ENCODE data around the gene GDE1.

GDE1 gene

DNA sequence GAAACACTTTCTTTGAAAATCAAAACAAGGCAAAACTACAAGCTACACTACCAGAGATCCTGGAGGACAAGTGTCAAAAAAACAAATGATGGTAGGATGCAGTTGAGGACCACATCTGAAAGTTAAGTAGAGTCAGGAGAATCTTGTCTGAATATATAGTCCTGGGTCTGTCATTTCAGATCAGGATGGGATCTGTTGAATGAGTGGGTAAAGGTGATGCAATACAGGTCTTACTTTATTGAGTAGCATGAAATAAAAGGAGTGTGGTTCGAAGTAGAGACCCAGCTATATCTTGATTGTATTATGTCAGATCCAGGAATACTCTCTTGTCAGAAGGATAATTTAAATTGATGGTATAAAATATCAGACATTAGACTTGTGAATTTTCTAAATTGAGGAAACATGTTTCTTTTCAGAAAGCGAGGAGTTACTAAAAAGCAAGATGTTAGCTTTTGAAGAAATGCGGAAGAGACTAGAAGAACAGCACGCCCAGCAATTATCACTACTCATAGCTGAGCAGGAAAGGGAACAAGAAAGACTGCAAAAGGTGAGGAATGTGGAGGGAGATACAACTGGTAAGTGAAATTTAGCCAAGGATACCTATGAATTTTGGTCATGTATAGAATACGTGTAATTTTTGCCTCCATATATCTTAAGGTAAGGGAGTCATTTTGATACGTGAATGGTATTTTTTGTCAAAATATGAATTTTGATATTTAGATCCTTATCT lies 18.5 kb upstream of the GDE1 start:
- H3K9me3 Mint-ChIP-seq = peaks cover 9% of the 10 kb centered on the region
- H3K4me3 Mint-ChIP-seq = no peak overlapping the region
- H3K27ac Mint-ChIP-seq = no peak overlapping the region
- H3K27me3 Mint-ChIP-seq (ENCODE audit: low read depth) = no peaks in the 10 kb centered on the region
- H3K4me1 Mint-ChIP-seq (ENCODE audit: low read depth) = peaks cover 11% of the 10 kb centered on the region
- no peak for DNase-seq (ENCODE audit: low spot score)
- peaks cover 66% of the 10 kb centered on the region for H3K36me3 Mint-ChIP-seq (ENCODE audit: low read depth)

DNA sequence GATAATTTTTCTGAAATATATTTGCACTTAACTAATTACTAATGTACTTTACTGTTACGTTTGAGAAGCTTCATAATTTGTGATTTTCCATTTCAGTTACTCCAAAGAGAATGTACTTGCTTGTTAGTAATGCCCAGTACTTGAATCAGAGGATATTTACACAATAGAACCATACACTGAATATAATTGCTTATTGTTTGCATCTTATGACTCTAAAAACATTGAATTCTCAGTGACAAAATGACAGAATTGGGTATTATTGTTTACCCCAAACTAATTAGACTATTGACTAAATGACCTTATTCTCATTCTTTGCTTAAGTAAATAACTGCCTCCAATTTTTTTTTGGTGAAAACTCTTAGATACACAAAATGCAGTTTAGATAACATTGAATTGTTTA lies 10.7 kb upstream of the GDE1 start:
- no peak overlapping the region for H3K4me3 Mint-ChIP-seq
- no peak overlapping the region for H3K27ac Mint-ChIP-seq
- H3K36me3 Mint-ChIP-seq (ENCODE audit: low read depth) = peaks cover 47% of the 10 kb centered on the region
- H3K27me3 Mint-ChIP-seq (ENCODE audit: low read depth) = no peaks in the 10 kb centered on the region
- no peaks in the 10 kb centered on the region for H3K9me3 Mint-ChIP-seq
- H3K4me1 Mint-ChIP-seq (ENCODE audit: low read depth) = peaks cover 9% of the 10 kb centered on the region
- DNase-seq (ENCODE audit: low spot score) = no peak

GRCh38 chr16:19528666-19529065 lies 6.8 kb upstream of the GDE1 start:
- Mint-ChIP-seq H3K9me3 (no peaks in the 10 kb centered on the region), H3K36me3 (ENCODE audit: low read depth) (peaks cover 39% of the 10 kb centered on the region), H3K4me1 (ENCODE audit: low read depth) (peaks cover 26% of the 10 kb centered on the region)

DNA sequence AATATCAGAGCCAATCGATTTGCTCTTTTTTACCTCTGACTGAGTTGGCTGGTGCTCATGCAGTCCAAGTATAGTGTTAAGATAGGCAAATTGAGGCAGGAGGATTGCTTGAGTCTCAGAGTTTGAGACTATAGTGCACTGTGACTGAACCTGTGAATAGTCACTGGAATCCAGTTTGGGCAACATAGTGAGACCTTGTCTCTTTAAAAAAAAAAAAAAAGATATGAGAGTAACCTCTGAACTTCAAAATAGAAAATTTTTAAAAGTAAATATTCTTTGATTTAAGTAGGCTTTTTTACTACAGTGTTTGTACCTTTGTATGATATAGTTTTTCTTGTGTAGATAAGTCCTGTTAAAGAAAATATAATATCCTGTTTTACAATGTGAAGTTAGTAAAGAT lies 5.3 kb upstream of the GDE1 start:
- Mint-ChIP-seq H3K4me1 (ENCODE audit: low read depth) (peaks cover 25% of the 10 kb centered on the region), H3K4me3 (no peak overlapping the region), H3K36me3 (ENCODE audit: low read depth) (peaks cover 29% of the 10 kb centered on the region), H3K27ac (no peak overlapping the region), H3K27me3 (ENCODE audit: low read depth) (no peaks in the 10 kb centered on the region), H3K9me3 (no peaks in the 10 kb centered on the region)
- DNase-seq (ENCODE audit: low spot score) = no peak

More at GRCh38 chr16:19528666-19529065, 6.8 kb upstream of the GDE1 start:
- no peak overlapping the region for H3K4me3 Mint-ChIP-seq
- no peak overlapping the region for H3K27ac Mint-ChIP-seq
- DNase-seq (ENCODE audit: low spot score) = no peak
- no peaks in the 10 kb centered on the region for H3K27me3 Mint-ChIP-seq (ENCODE audit: low read depth)

- H3K36me3 Mint-ChIP-seq (ENCODE audit: low read depth) = peaks cover 24% of the 10 kb centered on the region
- H3K27ac Mint-ChIP-seq = peak overlapping the region; percentile 88
- H3K4me1 Mint-ChIP-seq (ENCODE audit: low read depth) = peaks cover 36% of the 10 kb centered on the region
- H3K4me3 Mint-ChIP-seq = peak overlapping the region; percentile 91
- H3K27me3 Mint-ChIP-seq (ENCODE audit: low read depth) = no peaks in the 10 kb centered on the region
- no peaks in the 10 kb centered on the region for H3K9me3 Mint-ChIP-seq
- no peak for DNase-seq (ENCODE audit: low spot score)
Observed at GRCh38 chr16:19525385-19525723, 3.5 kb upstream of the GDE1 start.

DNA sequence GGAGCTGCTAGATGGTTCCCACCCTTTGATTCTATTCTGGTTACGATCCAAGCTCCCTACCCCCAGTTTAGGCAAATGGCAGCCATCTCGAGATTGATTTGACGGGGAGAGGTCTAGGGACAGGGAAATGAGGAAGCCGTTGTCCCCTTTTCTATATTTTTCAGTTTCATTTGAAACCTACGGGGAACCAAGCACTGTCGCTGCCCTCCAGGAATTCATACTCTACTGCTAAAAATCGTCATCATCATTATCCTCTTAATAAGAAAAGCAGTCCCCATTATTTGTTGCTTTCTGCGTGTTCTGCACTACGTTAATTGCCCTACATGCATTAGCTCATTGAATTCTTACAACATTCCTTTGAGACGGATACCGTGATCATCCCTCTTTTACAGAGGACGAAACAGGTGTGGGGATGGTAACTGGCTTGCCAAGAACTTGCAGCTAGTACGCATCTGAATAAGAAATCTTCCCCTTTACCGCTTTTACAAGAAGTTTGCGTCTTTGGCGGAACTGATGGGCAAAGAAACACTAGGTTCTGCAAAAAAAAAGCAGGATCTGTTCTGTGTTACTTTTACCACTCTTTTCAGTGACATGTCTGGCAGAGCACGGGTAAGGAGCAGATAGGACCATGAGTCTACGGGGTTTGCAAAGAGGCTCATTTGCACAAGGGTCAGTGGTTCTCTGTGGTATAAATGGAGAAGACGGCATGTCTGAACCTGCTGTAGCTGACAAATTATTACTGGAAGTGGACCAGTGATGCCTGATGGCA lies 2.9 kb upstream of the GDE1 start:
- peaks cover 39% of the 10 kb centered on the region for H3K4me1 Mint-ChIP-seq (ENCODE audit: low read depth)
- H3K27me3 Mint-ChIP-seq (ENCODE audit: low read depth) = no peaks in the 10 kb centered on the region
- peak overlapping the region; percentile 91 for H3K4me3 Mint-ChIP-seq
- H3K9me3 Mint-ChIP-seq = no peaks in the 10 kb centered on the region
- peaks cover 20% of the 10 kb centered on the region for H3K36me3 Mint-ChIP-seq (ENCODE audit: low read depth)
- peak overlapping the region; percentile 88 for H3K27ac Mint-ChIP-seq
- peak; percentile 12 for DNase-seq (ENCODE audit: low spot score)

- H3K9me3 Mint-ChIP-seq = no peaks in the 10 kb centered on the region
- peaks cover 42% of the 10 kb centered on the region for H3K4me1 Mint-ChIP-seq (ENCODE audit: low read depth)
- peaks cover 17% of the 10 kb centered on the region for H3K36me3 Mint-ChIP-seq (ENCODE audit: low read depth)
- peak overlapping the region; percentile 91 for H3K4me3 Mint-ChIP-seq
- no peak for DNase-seq (ENCODE audit: low spot score)
- no peaks in the 10 kb centered on the region for H3K27me3 Mint-ChIP-seq (ENCODE audit: low read depth)
- peak overlapping the region; percentile 88 for H3K27ac Mint-ChIP-seq
Observed at GRCh38 chr16:19524356-19524615, 2.4 kb upstream of the GDE1 start.

- Mint-ChIP-seq H3K27me3 (ENCODE audit: low read depth) (no peaks in the 10 kb centered on the region), H3K4me3 (peak within 1 kb of the TSS; percentile 91), H3K27ac (peak within 1 kb of the TSS; percentile 96), H3K4me1 (ENCODE audit: low read depth) (peaks cover 44% of the 10 kb centered on the region), H3K9me3 (no peaks in the 10 kb centered on the region), H3K36me3 (ENCODE audit: low read depth) (peaks cover 19% of the 10 kb centered on the region)
- peak; percentile 94 for DNase-seq (ENCODE audit: low spot score)
Observed at GRCh38 chr16:19523559-19524355, 1.9 kb upstream of the GDE1 start, which contains the start of gene CCP110. TSS of gene CCP110 (plus strand) at chr16:19523942. CDS start at chr16:19527882, 3,940 bp downstream.

- H3K4me1 Mint-ChIP-seq (ENCODE audit: low read depth) = peaks cover 47% of the 10 kb centered on the region
- peaks cover 16% of the 10 kb centered on the region for H3K36me3 Mint-ChIP-seq (ENCODE audit: low read depth)
- H3K4me3 Mint-ChIP-seq = no peak overlapping the region
- no peak overlapping the region for H3K27ac Mint-ChIP-seq
- H3K27me3 Mint-ChIP-seq (ENCODE audit: low read depth) = no peaks in the 10 kb centered on the region
- no peak for DNase-seq (ENCODE audit: low spot score)
- H3K9me3 Mint-ChIP-seq = no peaks in the 10 kb centered on the region
Observed at GRCh38 chr16:19523184-19523558, 1.3 kb upstream of the GDE1 start.

DNA sequence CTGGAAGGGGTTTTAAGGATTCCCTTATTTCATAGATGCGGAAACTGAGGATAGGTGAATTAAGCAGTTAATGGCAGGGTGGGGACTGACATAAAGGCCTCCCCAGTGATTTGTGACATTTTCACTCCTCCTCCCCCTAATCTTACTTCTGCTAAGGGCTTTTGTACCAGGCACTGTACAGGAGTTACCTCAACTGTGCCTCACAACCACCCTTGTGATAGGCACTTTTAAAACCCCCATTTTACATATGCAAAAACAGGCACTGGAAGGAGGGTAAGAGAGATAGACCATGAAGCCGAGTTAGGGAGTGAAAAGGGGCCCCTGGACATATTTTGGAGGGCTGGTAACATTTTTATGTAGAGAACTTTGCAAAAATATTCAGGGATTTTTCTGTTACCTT lies 862 bp upstream of the GDE1 start:
- Mint-ChIP-seq H3K4me3 (no peak overlapping the region), H3K27me3 (ENCODE audit: low read depth) (no peaks in the 10 kb centered on the region), H3K9me3 (no peaks in the 10 kb centered on the region), H3K27ac (no peak overlapping the region), H3K4me1 (ENCODE audit: low read depth) (peaks cover 48% of the 10 kb centered on the region), H3K36me3 (ENCODE audit: low read depth) (peaks cover 16% of the 10 kb centered on the region)
- DNase-seq (ENCODE audit: low spot score) = no peak

GRCh38 chr16:19522397-19522732 lies 467 bp upstream of the GDE1 start:
- Mint-ChIP-seq H3K27ac (peak overlapping the region; percentile 92), H3K27me3 (ENCODE audit: low read depth) (no peaks in the 10 kb centered on the region), H3K4me3 (peak overlapping the region; percentile 87), H3K36me3 (ENCODE audit: low read depth) (peaks cover 20% of the 10 kb centered on the region), H3K4me1 (ENCODE audit: low read depth) (peaks cover 52% of the 10 kb centered on the region), H3K9me3 (no peaks in the 10 kb centered on the region)
- no peak for DNase-seq (ENCODE audit: low spot score)

DNA sequence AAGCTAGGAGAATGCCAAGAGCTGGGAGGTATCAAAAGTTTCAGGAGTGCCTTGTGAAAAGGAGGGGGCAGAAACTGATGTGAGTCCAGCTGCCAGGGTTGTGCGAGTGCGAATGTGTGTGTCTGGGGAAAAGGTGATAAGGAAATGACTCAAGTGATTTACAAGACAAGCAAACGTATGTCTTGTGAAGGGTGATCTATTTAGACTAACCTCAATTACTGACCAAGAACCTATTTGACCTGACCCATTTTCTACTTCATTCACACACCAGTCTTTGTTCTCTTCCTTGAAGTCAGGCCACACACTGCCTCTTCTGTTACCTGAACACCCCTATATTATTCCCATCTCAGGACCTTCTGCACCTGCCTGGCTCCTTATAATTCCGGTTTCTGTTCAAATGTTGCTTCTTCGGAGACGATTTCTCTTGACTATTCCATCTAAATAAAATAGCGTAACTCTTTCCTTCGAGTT lies 1.0 kb downstream of the GDE1 start:
- H3K27me3 Mint-ChIP-seq (ENCODE audit: low read depth) = no peaks in the 10 kb centered on the region
- peak overlapping the region; percentile 92 for H3K27ac Mint-ChIP-seq
- H3K36me3 Mint-ChIP-seq (ENCODE audit: low read depth) = peaks cover 27% of the 10 kb centered on the region
- H3K4me1 Mint-ChIP-seq (ENCODE audit: low read depth) = peaks cover 54% of the 10 kb centered on the region
- H3K4me3 Mint-ChIP-seq = peak overlapping the region; percentile 87
- DNase-seq (ENCODE audit: low spot score) = peak; percentile 32
- no peaks in the 10 kb centered on the region for H3K9me3 Mint-ChIP-seq

GRCh38 chr16:19518388-19518787 lies 3.5 kb downstream of the GDE1 start:
- H3K36me3 Mint-ChIP-seq (ENCODE audit: low read depth) = peaks cover 31% of the 10 kb centered on the region
- H3K9me3 Mint-ChIP-seq = no peaks in the 10 kb centered on the region
- peaks cover 46% of the 10 kb centered on the region for H3K4me1 Mint-ChIP-seq (ENCODE audit: low read depth)
- no peak overlapping the region for H3K27ac Mint-ChIP-seq
- DNase-seq (ENCODE audit: low spot score) = no peak
- H3K27me3 Mint-ChIP-seq (ENCODE audit: low read depth) = no peaks in the 10 kb centered on the region
- H3K4me3 Mint-ChIP-seq = peak overlapping the region; percentile 38

Measured in T-helper 2 cell treated with Interferon-gamma antibody and Interleukin-4, amounts not matched to agents 5 μg/mL and 100 μg/mL, for 36 hours (primary cell).